Hepatocyte (in vitro differentiated cells): ENCODE measurements around the gene PIGU. TPM values are rescaled to one million over a fixed set of nuclear protein-coding genes. Genes with fewer than 3 reads are reported as not detected.

Source experiments
- DNase-seq: peaks from one replicate; pipeline ENCODE4 v3.0.0-alpha.2; 2016; ENCODE audit warnings: low spot score
- H2AFZ ChIP-seq: fragments of 200-600 bp; sonication (generic); 2 replicates; pipeline ENCODE4 v1.6.0; 2016; ENCODE audit warnings: antibody characterized with exemption, mild to moderate bottlenecking
- H3K27ac ChIP-seq: fragments of 200-600 bp; sonication (generic); 2 replicates; pipeline ENCODE4 v1.5.1; 2016; ENCODE audit warnings: mild to moderate bottlenecking
- H3K27me3 ChIP-seq: fragments of 200-600 bp; sonication (generic); 2 replicates; pipeline ENCODE4 v1.6.1; 2016
- H3K36me3 ChIP-seq: fragments of 200-600 bp; sonication (generic); replicated peaks from 2 replicates; pipeline ENCODE4 v1.5.1; 2016; ENCODE audit warnings: low read depth; ENCODE audit not compliant: insufficient read depth
- H3K4me1 ChIP-seq: fragments of 200-600 bp; sonication (generic); 2 replicates; pipeline ENCODE4 v1.5.1; 2016; ENCODE audit warnings: mild to moderate bottlenecking, moderate library complexity; ENCODE audit not compliant: insufficient read depth
- H3K4me2 ChIP-seq: fragments of 200-600 bp; sonication (generic); 2 replicates; pipeline ENCODE4 v1.6.0; 2016
- H3K4me3 ChIP-seq: fragments of 200-600 bp; sonication (generic); 2 replicates; pipeline ENCODE4 v1.5.1; 2016; ENCODE audit warnings: mild to moderate bottlenecking
- H3K79me2 ChIP-seq: fragments of 200-600 bp; sonication (generic); 2 replicates; pipeline ENCODE4 v1.6.0; 2017; ENCODE audit warnings: mild to moderate bottlenecking
- H3K9me2 ChIP-seq: fragments of 200-600 bp; sonication (generic); replicated peaks from 2 replicates; pipeline ENCODE4 v1.6.0; 2017; ENCODE audit warnings: mild to moderate bottlenecking; ENCODE audit not compliant: insufficient read depth
- H3K9me3 ChIP-seq: fragments of 200-600 bp; sonication (generic); 2 replicates; pipeline ENCODE4 v1.5.1; 2016; ENCODE audit warnings: low read depth, mild to moderate bottlenecking
- H4K20me1 ChIP-seq: fragments of 200-600 bp; sonication (generic); 2 replicates; pipeline ENCODE4 v1.6.0; 2016; ENCODE audit warnings: mild to moderate bottlenecking; ENCODE audit not compliant: insufficient read depth, poor library complexity, severe bottlenecking
- CTCF ChIP-seq: fragments of 200-600 bp; sonication (generic); IDR thresholded peaks from 2 replicates; pipeline ENCODE4 v1.5.1; 2016; ENCODE audit warnings: antibody characterized with exemption, mild to moderate bottlenecking; ENCODE audit not compliant: poor library complexity
- EZH2 ChIP-seq: fragments of 200-600 bp; sonication (generic); IDR thresholded peaks from 2 replicates; pipeline ENCODE4 v1.6.1; 2016; ENCODE audit warnings: antibody characterized with exemption, mild to moderate bottlenecking, borderline replicate concordance
- EZH2phosphoT487 ChIP-seq: fragments of 200-600 bp; sonication (generic); IDR thresholded peaks from one replicate; pipeline ENCODE4 v1.6.1; 2018; ENCODE audit warnings: antibody characterized with exemption, mild to moderate bottlenecking, low read depth, moderate library complexity; ENCODE audit not compliant: unreplicated experiment, severe bottlenecking
- WGBS: methylation state at CpG from one replicate; pipeline ENCODE4 v1.1.6; 2016; ENCODE audit warnings: low lambda C conversion rate; ENCODE audit errors: missing lambda C conversion rate; 5-methylcytosine and 5-hydroxymethylcytosine counted together
- polyA plus RNA-seq: library from polyadenylated mRNA; unstranded; fragments of >200 nt; fragmentation: Nextera tagmentation; extraction: Ambion mirVana; gene quantifications from 2 replicates; pipeline ENCODE4 v1.2.1, GENCODE V29; 2016
- total RNA-seq: library from RNA; depleted of rRNA; stranded (reverse); fragments of >200 nt; gene quantifications from 2 replicates; pipeline ENCODE4 v1.2.3, GENCODE V29; 2014

Gene PIGU
- total and polyA plus RNA-seq, 2 experiments from 2014 or later = 19.3 to 31.5 TPM

DNA sequence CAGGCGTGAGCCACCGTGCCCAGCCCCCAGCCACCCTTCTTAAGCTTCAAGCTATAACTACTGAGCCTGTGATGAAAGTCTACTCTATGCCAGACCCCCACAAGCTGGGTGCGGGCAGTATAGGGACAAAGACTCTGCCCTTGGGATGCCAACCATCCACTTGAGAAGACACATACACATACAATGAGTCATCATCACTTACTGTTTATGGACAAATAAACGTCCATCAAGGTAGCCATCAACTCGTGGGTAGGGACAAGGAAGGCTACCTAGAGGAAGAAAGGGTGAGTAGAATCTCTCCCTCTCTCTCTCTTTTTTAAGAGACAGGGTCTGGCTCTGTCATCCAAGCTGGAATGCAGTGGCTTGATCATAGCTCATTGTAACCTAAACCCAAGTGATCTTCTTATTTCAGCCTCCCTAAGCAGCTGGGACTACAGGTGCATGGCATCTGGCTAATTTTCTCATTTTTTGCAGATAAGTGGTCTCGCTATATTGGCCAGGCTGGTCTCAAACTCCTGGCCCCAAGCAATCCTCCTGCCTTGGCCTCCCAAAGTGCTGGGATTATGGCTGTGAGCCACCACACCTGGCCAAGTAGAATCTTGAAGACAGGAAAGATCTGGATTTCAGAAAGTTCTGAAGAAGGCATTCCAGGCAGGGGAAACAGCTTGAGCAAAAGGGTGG is 24.7 kb upstream of the PIGU start:
- WGBS = 77% methylated on average over 6 of the region's 6 CpGs
- H3K4me2 ChIP-seq = no peak overlapping the region
- H3K27ac ChIP-seq = no peak overlapping the region
- H3K4me3 ChIP-seq = no peak overlapping the region
- TF ChIP-seq EZH2 = no peak
- no peak for TF ChIP-seq EZH2phosphoT487
- no peak for TF ChIP-seq CTCF
- H3K36me3 ChIP-seq = no peaks in the 10 kb centered on the region
- H3K9me3 ChIP-seq = no peaks in the 10 kb centered on the region
- no peak for DNase-seq
- no peak overlapping the region for H2AFZ ChIP-seq
- H4K20me1 ChIP-seq = no peaks in the 10 kb centered on the region
- no peaks in the 10 kb centered on the region for H3K9me2 ChIP-seq
- H3K4me1 ChIP-seq = peaks cover 3% of the 10 kb centered on the region
- no peaks in the 10 kb centered on the region for H3K79me2 ChIP-seq
- no peaks in the 10 kb centered on the region for H3K27me3 ChIP-seq

DNA sequence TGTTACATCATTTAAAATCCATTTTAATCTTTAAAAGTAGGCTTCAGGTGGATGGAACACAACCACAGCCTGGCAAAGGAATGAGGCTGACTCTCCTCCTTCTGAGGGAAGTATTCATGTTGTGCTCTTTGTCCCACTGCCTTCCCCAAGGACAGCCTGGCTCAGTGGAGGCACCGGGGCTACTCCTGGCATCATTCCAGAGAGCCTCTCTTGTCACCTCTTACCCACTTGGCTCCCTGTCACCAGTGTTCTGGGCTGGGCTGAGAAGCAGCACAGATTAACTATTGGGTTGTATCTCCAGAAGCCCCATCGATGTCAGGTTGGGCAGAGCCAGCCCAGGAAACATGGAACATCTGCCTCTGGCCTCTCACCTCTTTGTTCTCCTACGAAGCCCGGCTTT is 16.5 kb upstream of the PIGU start:
- 78% methylated on average over 4 of the region's 4 CpGs for WGBS
- DNase-seq = no peak
- TF ChIP-seq CTCF (no peak), EZH2 (no peak), EZH2phosphoT487 (no peak)

DNA sequence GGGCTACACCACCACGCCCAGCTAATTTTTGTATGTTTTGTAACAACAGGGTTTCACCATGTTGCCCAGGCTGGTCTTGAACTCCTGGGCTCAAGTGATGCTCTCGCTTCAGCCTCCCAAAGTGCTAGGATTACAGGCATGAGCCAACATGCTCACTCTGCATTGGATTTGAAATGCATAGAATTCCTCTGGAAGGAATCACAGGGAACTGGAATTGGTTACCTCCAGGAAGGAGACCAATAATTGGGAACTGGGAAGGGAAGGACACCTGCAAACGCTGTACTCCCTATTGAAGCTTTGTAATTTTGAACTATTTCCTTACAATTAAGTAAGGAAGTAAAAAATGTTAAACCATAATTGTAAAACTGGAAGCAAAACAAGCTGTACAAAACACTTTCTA is 14.9 kb upstream of the PIGU start:
- H3K9me3 ChIP-seq = no peaks in the 10 kb centered on the region
- H3K4me3 ChIP-seq = no peak overlapping the region
- no peaks in the 10 kb centered on the region for H3K9me2 ChIP-seq
- no peak overlapping the region for H2AFZ ChIP-seq
- H3K27me3 ChIP-seq = no peaks in the 10 kb centered on the region
- WGBS = 95% methylated on average over 3 of the region's 3 CpGs
- no peak for DNase-seq
- no peaks in the 10 kb centered on the region for H4K20me1 ChIP-seq
- H3K4me2 ChIP-seq = no peak overlapping the region
- no peak overlapping the region for H3K27ac ChIP-seq
- H3K36me3 ChIP-seq = no peaks in the 10 kb centered on the region
- no peaks in the 10 kb centered on the region for H3K4me1 ChIP-seq
- TF ChIP-seq EZH2phosphoT487 (no peak), CTCF (no peak), EZH2 (no peak)
- no peaks in the 10 kb centered on the region for H3K79me2 ChIP-seq

More for the DNA sequence above, 16.5 kb upstream of the PIGU start:
- no peaks in the 10 kb centered on the region for H3K36me3 ChIP-seq
- no peaks in the 10 kb centered on the region for H3K4me1 ChIP-seq
- no peak overlapping the region for H2AFZ ChIP-seq
- no peak overlapping the region for H3K27ac ChIP-seq
- no peak overlapping the region for H3K4me3 ChIP-seq
- H3K27me3 ChIP-seq = no peaks in the 10 kb centered on the region
- H4K20me1 ChIP-seq = no peaks in the 10 kb centered on the region
- no peaks in the 10 kb centered on the region for H3K9me3 ChIP-seq
- no peak overlapping the region for H3K4me2 ChIP-seq
- no peaks in the 10 kb centered on the region for H3K79me2 ChIP-seq
- no peaks in the 10 kb centered on the region for H3K9me2 ChIP-seq

DNA sequence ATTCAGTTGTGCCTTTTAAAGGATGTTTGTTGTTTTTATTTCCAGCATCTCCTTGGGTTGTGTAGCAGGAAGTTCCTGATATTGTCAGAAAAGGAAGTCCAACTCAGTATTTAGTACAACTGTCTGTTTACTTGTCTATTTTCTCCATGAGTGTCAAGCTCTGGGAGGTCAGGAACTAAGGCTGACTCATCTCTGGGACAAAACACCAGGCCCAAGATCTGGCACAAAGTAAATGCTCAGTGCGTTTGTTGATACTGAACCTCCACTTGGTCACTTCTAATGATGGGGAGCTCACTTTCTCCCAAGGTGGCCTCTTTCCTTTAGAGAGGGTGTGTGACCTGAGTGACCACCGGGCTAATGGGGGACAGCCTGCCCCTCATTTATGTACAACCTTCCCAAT is 12.6 kb upstream of the PIGU start:
- H3K9me3 ChIP-seq = no peaks in the 10 kb centered on the region
- DNase-seq = no peak
- no peaks in the 10 kb centered on the region for H4K20me1 ChIP-seq
- no peaks in the 10 kb centered on the region for H3K9me2 ChIP-seq
- H3K4me3 ChIP-seq = no peak overlapping the region
- no peak overlapping the region for H2AFZ ChIP-seq
- no peak overlapping the region for H3K27ac ChIP-seq
- H3K4me2 ChIP-seq = no peak overlapping the region
- H3K4me1 ChIP-seq = no peaks in the 10 kb centered on the region
- TF ChIP-seq CTCF (no peak), EZH2phosphoT487 (no peak), EZH2 (no peak)
- H3K79me2 ChIP-seq = no peaks in the 10 kb centered on the region
- no peaks in the 10 kb centered on the region for H3K27me3 ChIP-seq
- no peaks in the 10 kb centered on the region for H3K36me3 ChIP-seq
- 76% methylated on average over 2 of the region's 2 CpGs for WGBS
